ENCODE data around the gene RRAGD. TPM values are rescaled to one million over a fixed set of nuclear protein-coding genes. Genes with fewer than 3 reads are reported as not detected.

The RRAGD gene
- total and polyA plus RNA-seq, 2 of the 13 experiments (the other 11 are each of a cell fraction or from before 2014, with no cell fraction given): 0.35 to 0.53 TPM

DNA sequence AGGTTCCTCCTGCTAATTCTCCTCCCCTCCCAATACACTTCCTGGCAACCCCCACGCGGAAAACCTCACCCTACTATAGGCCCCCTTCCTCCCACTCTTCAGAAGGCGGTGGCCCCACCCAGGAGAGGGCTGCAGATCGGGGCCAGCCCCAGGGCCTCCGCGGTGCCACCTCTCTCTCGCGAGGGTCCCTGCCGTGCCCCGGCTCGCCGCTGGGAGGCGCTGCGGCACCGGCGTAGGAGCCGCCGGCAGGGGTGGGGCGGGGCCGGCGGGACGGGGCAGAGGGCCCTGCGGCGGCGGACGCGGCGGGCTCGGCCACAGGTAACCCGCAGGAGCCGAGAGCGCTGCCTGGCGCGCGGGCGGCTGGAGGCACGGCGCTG is 20.8 kb upstream of the RRAGD start, which contains the start of gene ANKRD6:
ANKRD6 (plus strand) TSS at position 278 of the 377 bp plus-strand sequence. CDS start 133,825 bp downstream, outside the sequence.
- CTCF ChIA-PET (ENCODE audit: low intra/inter-chr PET ratio, low total read pairs): interaction anchor here (1.0 to 3.9 kb wide), 2 partner anchors 61 to 177 kb away, joined by 3 to 42 read pairs; no protein-coding TSS in a partner anchor
- no peak within 1 kb of the TSS for H2AFZ ChIP-seq (ENCODE audit: low read length)
- H3K4me2 ChIP-seq (ENCODE audit: low read depth, low read length): peak within 1 kb of the TSS; percentile 74
- intact Hi-C loops (cut with micrococcal nuclease; ENCODE audit: unreplicated experiment): loop anchor here (1.0 to 5.0 kb wide), 2 partner anchors 164 to 177 kb away; no protein-coding TSS in a partner anchor
- H3K4me3 ChIP-seq (replicated peaks in 1 of 3; ENCODE audit: insufficient read depth in 1 of 3, low read depth in 2 of 3, low read length in 3 of 3): peak within 1 kb of the TSS; percentile 48 to 74 (median 58)
- no peaks in the 10 kb centered on the region for H3K79me2 ChIP-seq (ENCODE audit: insufficient read depth, low read length)
- no peaks in the 10 kb centered on the region for H4K20me1 ChIP-seq (ENCODE audit: insufficient read depth, low read length)
- BruUV-seq (replicated peaks): no TSS peak
- no peak for FAIRE-seq
- ATAC-seq: peak; percentile 97
- in situ Hi-C loops (cut with HindIII; ENCODE audit: extremely low pct_ligation_motif_present, low pct_unique_long_range_greater_than_20kb): loop anchor here (5.0 kb wide), 1 partner anchor 179 kb away; no protein-coding TSS in a partner anchor
- H3K9me3 ChIP-seq (ENCODE audit: low read length): no peaks in the 10 kb centered on the region
- WGBS (ENCODE audit: low lambda C conversion rate): 2% methylated on average over 10 of the region's 38 CpGs
- peak; percentile 20 for DNase-seq (ENCODE audit: low spot score)
- no peak within 1 kb of the TSS for H3K9ac ChIP-seq (ENCODE audit: insufficient read depth, low read depth, low read length)
- H3K27ac ChIP-seq (ENCODE audit: extremely low read length, insufficient read depth, low read length): no peak within 1 kb of the TSS
- peaks cover 4 to 12% of the 10 kb centered on the region in 2 experiments; a peak in 3 of 5 replicates for H3K27me3 ChIP-seq (ENCODE audit: control insufficient read depth in 1 of 2, insufficient read depth in 2 of 2, low read length in 2 of 2)
- POLR2A ChIA-PET: no interaction called here
- peaks cover 7% of the 10 kb centered on the region; the same call in 1 of the 2 replicates for H3K4me1 ChIP-seq (ENCODE audit: insufficient read depth, low read length)
- H3K36me3 ChIP-seq (replicated peaks in 1 of 2; ENCODE audit: control insufficient read depth in 1 of 2, insufficient read depth in 2 of 2, low read length in 2 of 2): no peaks in the 10 kb centered on the region
- TF ChIP-seq ZFX (CRISPR knock-in tag; IDR thresholded peaks at IDR 0.05; ENCODE audit: low read depth): peak; percentile 27; the same call in 1 of the 2 replicates
- TF ChIP-seq ARNT2 (CRISPR knock-in tag; IDR thresholded peaks at IDR 0.05; ENCODE audit: low read depth): peak; percentile 65; the same call in 1 of the 2 replicates
- no peak for TF ChIP-seq KDM3A (CRISPR knock-in tag; IDR thresholded peaks at IDR 0.05; ENCODE audit: low read depth)
- TF ChIP-seq, protein P1, sequence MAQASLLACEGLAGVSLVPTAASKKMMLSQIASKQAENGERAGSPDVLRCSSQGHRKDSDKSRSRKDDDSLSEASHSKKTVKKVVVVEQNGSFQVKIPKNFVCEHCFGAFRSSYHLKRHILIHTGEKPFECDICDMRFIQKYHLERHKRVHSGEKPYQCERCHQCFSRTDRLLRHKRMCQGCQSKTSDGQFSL (CRISPR knock-in tag; IDR thresholded peaks at IDR 0.05): peak; percentile 19; the same call in 1 of the 2 replicates
- no peak for TF ChIP-seq IRX3 (CRISPR knock-in tag; IDR thresholded peaks at IDR 0.05; ENCODE audit: borderline replicate concordance, low read depth)
- peak; percentile 37; the same call in 1 of the 2 replicates for TF ChIP-seq SP4 (CRISPR knock-in tag; IDR thresholded peaks at IDR 0.05)
- no peak for TF ChIP-seq SP1 (IDR thresholded peaks at IDR 0.05)
- TF ChIP-seq SP1 (CRISPR knock-in tag; IDR thresholded peaks at IDR 0.05): peak; percentile 43; the same call in 1 of the 2 replicates
- TF ChIP-seq ZNF441 (CRISPR knock-in tag; IDR thresholded peaks at IDR 0.05; ENCODE audit: borderline replicate concordance): 0 out of 2 replicates have a peak, but pooled peaks have one; percentile 59
- TF ChIP-seq, protein P2, sequence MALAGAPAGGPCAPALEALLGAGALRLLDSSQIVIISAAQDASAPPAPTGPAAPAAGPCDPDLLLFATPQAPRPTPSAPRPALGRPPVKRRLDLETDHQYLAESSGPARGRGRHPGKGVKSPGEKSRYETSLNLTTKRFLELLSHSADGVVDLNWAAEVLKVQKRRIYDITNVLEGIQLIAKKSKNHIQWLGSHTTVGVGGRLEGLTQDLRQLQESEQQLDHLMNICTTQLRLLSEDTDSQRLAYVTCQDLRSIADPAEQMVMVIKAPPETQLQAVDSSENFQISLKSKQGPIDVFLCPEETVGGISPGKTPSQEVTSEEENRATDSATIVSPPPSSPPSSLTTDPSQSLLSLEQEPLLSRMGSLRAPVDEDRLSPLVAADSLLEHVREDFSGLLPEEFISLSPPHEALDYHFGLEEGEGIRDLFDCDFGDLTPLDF (CRISPR knock-in tag; IDR thresholded peaks at IDR 0.05): no peak
- TF ChIP-seq ZFY (CRISPR knock-in tag; IDR thresholded peaks at IDR 0.05): peak; percentile 40; the same call in 1 of the 2 replicates
- TF ChIP-seq YY1 (IDR thresholded peaks at IDR 0.05; ENCODE audit: insufficient read depth, insufficient replicate concordance, low read depth, low read length): peak; percentile 41
- peak; percentile 88 for TF ChIP-seq STAG1 (CRISPR knock-in tag; IDR thresholded peaks at IDR 0.05)
- 0 out of 2 replicates have a peak, but pooled peaks have one; percentile 47 for TF ChIP-seq SALL1 (CRISPR knock-in tag; IDR thresholded peaks at IDR 0.05)
- TF ChIP-seq, protein P3, sequence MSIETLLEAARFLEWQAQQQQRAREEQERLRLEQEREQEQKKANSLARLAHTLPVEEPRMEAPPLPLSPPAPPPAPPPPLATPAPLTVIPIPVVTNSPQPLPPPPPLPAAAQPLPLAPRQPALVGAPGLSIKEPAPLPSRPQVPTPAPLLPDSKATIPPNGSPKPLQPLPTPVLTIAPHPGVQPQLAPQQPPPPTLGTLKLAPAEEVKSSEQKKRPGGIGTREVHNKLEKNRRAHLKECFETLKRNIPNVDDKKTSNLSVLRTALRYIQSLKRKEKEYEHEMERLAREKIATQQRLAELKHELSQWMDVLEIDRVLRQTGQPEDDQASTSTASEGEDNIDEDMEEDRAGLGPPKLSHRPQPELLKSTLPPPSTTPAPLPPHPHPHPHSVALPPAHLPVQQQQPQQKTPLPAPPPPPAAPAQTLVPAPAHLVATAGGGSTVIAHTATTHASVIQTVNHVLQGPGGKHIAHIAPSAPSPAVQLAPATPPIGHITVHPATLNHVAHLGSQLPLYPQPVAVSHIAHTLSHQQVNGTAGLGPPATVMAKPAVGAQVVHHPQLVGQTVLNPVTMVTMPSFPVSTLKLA (IDR thresholded peaks at IDR 0.05): no peak
- TF ChIP-seq, protein P4, sequence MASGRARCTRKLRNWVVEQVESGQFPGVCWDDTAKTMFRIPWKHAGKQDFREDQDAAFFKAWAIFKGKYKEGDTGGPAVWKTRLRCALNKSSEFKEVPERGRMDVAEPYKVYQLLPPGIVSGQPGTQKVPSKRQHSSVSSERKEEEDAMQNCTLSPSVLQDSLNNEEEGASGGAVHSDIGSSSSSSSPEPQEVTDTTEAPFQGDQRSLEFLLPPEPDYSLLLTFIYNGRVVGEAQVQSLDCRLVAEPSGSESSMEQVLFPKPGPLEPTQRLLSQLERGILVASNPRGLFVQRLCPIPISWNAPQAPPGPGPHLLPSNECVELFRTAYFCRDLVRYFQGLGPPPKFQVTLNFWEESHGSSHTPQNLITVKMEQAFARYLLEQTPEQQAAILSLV (CRISPR knock-in tag; IDR thresholded peaks at IDR 0.05; ENCODE audit: borderline replicate concordance): no peak
- no peak for TF ChIP-seq NCOA2 (CRISPR knock-in tag; IDR thresholded peaks at IDR 0.05)
- TF ChIP-seq, protein P5, sequence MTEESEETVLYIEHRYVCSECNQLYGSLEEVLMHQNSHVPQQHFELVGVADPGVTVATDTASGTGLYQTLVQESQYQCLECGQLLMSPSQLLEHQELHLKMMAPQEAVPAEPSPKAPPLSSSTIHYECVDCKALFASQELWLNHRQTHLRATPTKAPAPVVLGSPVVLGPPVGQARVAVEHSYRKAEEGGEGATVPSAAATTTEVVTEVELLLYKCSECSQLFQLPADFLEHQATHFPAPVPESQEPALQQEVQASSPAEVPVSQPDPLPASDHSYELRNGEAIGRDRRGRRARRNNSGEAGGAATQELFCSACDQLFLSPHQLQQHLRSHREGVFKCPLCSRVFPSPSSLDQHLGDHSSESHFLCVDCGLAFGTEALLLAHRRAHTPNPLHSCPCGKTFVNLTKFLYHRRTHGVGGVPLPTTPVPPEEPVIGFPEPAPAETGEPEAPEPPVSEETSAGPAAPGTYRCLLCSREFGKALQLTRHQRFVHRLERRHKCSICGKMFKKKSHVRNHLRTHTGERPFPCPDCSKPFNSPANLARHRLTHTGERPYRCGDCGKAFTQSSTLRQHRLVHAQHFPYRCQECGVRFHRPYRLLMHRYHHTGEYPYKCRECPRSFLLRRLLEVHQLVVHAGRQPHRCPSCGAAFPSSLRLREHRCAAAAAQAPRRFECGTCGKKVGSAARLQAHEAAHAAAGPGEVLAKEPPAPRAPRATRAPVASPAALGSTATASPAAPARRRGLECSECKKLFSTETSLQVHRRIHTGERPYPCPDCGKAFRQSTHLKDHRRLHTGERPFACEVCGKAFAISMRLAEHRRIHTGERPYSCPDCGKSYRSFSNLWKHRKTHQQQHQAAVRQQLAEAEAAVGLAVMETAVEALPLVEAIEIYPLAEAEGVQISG (CRISPR knock-in tag; IDR thresholded peaks at IDR 0.05): peak; percentile 80
- TF ChIP-seq ZNF121 (CRISPR knock-in tag; IDR thresholded peaks at IDR 0.05): peak; percentile 61; the same call in 1 of the 2 replicates

Data from HepG2 (cell line).